ENCODE measurements around the gene NEU4.

The NEU4 gene

DNA sequence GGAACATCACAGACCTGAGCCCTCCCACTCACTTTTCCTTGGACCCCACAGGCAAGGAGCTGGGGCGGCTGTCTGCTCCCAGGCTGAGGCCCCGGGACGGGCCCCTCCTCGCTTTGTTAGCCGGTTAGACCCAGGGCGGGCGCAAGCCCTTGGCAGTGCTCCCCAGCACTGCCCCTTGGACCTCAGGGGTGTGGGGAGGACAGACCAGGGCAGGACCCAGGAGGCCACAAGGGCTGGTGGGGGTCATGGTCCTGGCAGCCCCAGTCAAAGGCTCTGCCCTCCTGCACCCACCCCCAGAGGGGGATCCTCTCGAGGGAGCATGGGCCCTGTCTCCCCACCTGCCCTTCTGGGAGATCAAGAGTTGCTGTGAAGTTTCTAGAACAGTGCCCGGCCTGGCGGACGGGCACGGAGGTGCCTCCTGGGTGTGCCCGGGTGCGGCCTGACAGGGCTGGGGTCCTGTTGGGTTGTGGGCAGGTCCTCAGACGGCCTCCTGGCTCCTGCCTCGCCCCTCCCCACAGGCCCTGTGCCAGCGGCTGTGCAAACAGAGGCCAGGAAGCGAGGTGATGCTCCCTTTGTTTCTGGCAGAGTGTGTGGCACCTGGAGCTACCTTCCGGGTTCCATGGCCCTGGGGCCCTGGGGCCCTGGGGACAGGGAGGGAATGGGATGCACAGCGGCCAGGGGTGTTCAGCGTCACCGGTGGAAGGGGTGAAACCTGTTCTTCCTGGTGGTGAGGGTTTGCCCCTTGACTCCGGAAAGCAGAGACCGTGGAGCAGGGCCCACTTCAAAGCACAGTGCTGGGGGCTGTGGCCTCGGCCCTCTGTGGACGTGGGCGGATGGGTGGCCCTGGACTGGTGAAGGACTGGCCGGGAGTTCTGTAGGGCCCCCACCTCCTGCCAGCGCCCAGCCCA is 35.2 kb upstream of the NEU4 start:
- peaks cover 14% of the 10 kb centered on the region for H3K4me1 Mint-ChIP-seq
- TF ChIP-seq, protein P1, sequence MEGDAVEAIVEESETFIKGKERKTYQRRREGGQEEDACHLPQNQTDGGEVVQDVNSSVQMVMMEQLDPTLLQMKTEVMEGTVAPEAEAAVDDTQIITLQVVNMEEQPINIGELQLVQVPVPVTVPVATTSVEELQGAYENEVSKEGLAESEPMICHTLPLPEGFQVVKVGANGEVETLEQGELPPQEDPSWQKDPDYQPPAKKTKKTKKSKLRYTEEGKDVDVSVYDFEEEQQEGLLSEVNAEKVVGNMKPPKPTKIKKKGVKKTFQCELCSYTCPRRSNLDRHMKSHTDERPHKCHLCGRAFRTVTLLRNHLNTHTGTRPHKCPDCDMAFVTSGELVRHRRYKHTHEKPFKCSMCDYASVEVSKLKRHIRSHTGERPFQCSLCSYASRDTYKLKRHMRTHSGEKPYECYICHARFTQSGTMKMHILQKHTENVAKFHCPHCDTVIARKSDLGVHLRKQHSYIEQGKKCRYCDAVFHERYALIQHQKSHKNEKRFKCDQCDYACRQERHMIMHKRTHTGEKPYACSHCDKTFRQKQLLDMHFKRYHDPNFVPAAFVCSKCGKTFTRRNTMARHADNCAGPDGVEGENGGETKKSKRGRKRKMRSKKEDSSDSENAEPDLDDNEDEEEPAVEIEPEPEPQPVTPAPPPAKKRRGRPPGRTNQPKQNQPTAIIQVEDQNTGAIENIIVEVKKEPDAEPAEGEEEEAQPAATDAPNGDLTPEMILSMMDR (IDR thresholded peaks at IDR 0.05; ENCODE audit: unreplicated experiment in 3 of 3) = no peak
- H3K4me3 Mint-ChIP-seq = no peak overlapping the region
- no peaks in the 10 kb centered on the region for H3K27me3 Mint-ChIP-seq (ENCODE audit: low read depth)
- H3K27ac Mint-ChIP-seq = no peak overlapping the region
- H3K9me3 Mint-ChIP-seq = no peaks in the 10 kb centered on the region
- no peaks in the 10 kb centered on the region for H3K36me3 Mint-ChIP-seq (ENCODE audit: low read depth)

- H3K4me1 Mint-ChIP-seq = peaks cover 14% of the 10 kb centered on the region
- H3K9me3 Mint-ChIP-seq = no peaks in the 10 kb centered on the region
- no peaks in the 10 kb centered on the region for H3K36me3 Mint-ChIP-seq (ENCODE audit: low read depth)
- no peak overlapping the region for H3K4me3 Mint-ChIP-seq
- TF ChIP-seq, protein P1 (IDR thresholded peaks at IDR 0.05; ENCODE audit: unreplicated experiment in 3 of 3) = no peak
- H3K27me3 Mint-ChIP-seq (ENCODE audit: low read depth) = no peaks in the 10 kb centered on the region
- H3K27ac Mint-ChIP-seq = no peak overlapping the region
These were observed 34.4 kb upstream of the NEU4 start for GRCh38 chr2:241774419-241775222.

- H3K27ac Mint-ChIP-seq = peak overlapping the region in 1 of 3 experiments; percentile 79
These were observed 33.5 kb upstream of the NEU4 start for GRCh38 chr2:241775223-241776177.

DNA sequence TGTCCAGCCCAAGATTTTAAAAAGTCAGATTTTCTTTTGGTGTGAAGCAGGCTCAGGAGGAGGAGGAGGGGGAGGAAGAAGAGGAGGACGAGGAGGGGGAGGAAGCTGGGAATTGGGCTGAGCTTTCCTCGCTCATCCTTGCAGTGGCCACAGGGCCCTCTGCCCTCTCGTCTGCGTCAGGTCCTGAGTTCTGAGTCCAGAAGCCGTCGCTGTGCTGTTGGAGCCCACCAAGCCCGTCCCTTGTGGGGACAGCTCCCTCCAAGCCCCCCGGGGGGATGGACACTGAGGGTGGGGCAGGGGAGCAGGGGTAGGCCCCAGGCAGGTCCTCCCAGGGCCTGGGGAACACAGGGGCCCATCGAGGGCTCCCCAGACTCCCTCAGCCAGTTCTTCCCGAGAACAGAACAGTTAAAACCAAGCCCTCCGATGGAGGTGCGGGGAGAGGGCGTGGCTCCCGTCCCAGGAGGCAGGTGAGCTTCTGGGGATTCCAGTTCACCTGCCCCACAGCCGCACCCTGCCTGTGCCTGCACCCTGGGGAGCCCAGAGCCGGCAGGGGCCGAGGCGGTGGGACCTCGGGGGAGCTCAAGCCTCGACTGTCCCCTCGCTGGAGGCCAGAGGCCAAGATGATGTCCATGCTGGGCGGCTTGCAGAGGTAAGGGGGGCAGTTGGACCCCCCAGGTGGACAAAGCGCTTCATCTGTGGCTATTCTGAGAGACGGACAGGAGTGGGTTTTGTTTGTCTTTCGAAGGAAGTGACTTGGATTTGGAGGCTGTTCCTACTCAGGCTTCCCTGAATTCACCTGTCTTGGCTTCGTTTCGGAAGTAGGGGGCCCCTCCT is 32.4 kb upstream of the NEU4 start, which contains the start of gene GAL3ST2:
Gene GAL3ST2, plus strand, starts transcription at position 487 of the 834 bp plus-strand sequence. Its CDS starts 134 bp downstream, at position 621.
- no peaks in the 10 kb centered on the region for H3K27me3 Mint-ChIP-seq (ENCODE audit: low read depth)
- H3K36me3 Mint-ChIP-seq (ENCODE audit: low read depth) = no peaks in the 10 kb centered on the region
- H3K9me3 Mint-ChIP-seq = peaks cover 7% of the 10 kb centered on the region
- H3K4me3 Mint-ChIP-seq = no peak within 1 kb of the TSS
- H3K4me1 Mint-ChIP-seq = peaks cover 9% of the 10 kb centered on the region
- no peak within 1 kb of the TSS for H3K27ac Mint-ChIP-seq
- TF ChIP-seq, protein P1 (IDR thresholded peaks at IDR 0.05; ENCODE audit: unreplicated experiment in 3 of 3) = no peak

More at GRCh38 chr2:241775223-241776177, 33.5 kb upstream of the NEU4 start:
- no peak overlapping the region for H3K4me3 Mint-ChIP-seq
- H3K27me3 Mint-ChIP-seq (ENCODE audit: low read depth) = no peaks in the 10 kb centered on the region
- no peaks in the 10 kb centered on the region for H3K36me3 Mint-ChIP-seq (ENCODE audit: low read depth)
- H3K9me3 Mint-ChIP-seq = peaks cover 2% of the 10 kb centered on the region
- H3K4me1 Mint-ChIP-seq = peaks cover 14% of the 10 kb centered on the region
- TF ChIP-seq, protein P1 (IDR thresholded peaks at IDR 0.05; ENCODE audit: unreplicated experiment in 3 of 3) = no peak

Data from nephron (organoid).